Measurements from ENCODE around the gene MAP7D3.
"Not testable (repeated sequence)": the region's sequence is repeated elsewhere in the genome, so short reads cannot be mapped to it uniquely, and the experiment has no call there.

The MAP7D3 gene

DNA sequence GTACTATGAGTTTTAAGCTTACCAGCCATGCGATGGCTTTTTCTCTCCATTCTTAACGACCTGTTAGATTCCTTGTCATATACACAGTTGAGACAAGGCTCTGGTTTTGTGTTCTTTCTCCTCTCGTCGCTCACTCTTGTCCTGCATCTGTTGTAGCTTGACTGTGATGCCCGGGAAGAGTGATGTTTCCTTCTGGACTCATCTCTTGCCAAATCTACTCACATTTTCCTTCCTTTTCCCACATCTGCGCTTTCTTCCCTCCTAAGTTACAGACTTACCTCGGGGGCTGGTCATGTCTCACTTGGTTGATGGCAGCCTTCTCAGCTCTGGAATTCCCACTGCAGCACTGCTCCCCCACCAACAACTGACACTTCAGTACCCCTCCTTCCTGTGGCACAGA lies 4.8 kb upstream of the MAP7D3 start:
- no peak for DNase-seq (ENCODE audit: low read depth, low spot score)
- no peak overlapping the region for H3K27ac ChIP-seq

DNA sequence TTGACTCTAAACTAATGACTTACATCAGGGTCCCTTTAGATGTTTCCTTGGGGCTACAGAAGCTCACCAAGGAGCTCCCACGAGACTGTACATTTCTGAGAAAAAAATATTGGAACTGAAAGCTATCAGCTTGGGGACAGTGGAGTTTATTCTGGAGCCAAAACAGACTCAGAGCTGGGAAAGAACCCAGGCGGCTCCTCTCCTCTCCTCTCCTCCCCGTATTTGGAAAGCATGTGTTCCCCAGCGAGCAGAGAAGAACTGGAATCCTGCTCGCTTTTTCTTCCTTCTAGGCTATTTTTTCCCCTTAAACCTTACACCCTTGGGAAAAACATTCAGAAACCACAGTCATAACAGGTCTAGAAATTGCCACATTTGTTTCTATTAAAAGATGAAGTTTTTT lies 4.3 kb upstream of the MAP7D3 start:
- no peak for DNase-seq (ENCODE audit: low read depth, low spot score)
- H3K27ac ChIP-seq = no peak overlapping the region

DNA sequence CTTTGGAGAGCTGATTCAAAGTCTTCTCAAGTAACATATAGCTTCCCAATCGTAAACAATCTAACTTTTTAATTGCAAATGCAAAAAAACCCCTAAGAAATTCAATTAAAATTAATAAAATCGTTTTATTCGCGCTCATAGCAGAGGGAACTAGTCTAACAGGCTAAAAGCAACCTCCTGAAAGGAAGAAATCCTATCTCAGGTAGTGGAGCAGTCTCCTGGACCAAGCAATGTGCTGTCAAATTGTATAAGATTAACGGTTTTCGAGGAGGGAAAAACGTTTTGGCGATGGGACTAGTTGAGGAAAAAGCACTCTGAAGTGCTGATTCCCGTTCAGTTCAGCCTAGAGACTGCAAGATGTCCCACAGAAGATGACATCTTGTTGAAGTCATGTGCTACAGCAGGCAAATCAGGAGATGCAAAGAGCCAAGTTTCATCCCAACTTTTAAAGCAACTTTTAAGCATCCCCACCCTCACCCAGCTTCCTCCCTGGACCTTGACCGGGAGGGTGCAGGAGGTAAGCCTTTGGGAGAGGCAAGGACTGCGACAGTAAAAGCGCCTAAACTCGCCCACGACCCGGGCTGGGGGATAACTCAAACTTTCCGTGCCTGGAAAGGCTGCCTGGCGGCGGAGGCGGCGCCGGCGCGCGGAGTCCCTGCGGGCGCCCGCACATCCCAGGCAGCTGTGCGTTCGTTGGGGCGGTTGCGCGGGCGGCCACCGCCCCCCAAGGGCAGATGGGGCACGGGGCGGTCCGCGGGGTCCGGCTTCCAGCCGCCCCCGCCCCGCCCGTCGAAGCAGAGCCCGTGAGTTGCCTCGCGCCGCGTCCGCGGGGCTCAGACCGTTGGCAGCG lies 784 bp downstream of the MAP7D3 start:
- no peak for DNase-seq (ENCODE audit: low read depth, low spot score)
- H3K27ac ChIP-seq = peak overlapping the region; percentile 60

DNA sequence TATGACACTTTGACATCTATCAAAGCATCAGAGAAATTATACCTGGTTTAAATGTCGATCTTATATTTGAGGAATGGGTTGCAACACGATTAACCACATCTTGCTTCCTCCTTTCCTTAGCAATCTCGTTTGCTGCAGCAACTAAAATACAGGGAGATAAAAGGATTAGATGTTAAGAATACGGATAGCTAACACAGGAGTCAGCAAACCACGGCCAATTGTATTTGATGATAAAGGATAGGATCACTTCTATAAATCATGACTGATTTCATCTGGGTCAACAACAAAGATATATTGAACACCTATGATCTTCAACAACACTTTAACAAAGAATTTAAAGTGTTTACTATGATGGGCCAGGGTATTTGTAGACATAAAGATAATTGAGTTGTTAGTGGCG lies 5.0 kb downstream of the MAP7D3 start:
- no peak for DNase-seq (ENCODE audit: low read depth, low spot score)

DNA sequence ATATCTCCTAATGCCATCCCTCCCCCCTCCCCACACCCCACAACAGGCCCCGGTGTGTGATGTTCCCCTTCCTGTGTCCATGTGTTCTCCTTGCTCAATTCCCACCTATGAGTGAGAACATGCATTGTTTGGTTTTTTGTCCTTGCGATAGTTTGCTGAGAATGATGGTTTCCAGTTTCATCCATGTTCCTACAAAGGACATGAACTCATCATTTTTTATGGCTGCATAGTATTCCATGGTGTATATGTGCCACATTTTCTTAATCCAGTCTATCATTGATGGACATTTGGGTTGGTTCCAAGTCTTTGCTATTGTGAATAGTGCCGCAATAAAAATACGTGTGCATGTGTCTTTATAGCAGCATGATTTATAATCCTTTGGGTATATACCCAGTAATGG lies 13.4 kb downstream of the MAP7D3 start:
- DNase-seq (ENCODE audit: low read depth, low spot score); H3K27ac ChIP-seq: not testable (repeated sequence)

More for the DNA sequence above, 5.0 kb downstream of the MAP7D3 start:
- H3K27ac ChIP-seq = no peak overlapping the region

DNA sequence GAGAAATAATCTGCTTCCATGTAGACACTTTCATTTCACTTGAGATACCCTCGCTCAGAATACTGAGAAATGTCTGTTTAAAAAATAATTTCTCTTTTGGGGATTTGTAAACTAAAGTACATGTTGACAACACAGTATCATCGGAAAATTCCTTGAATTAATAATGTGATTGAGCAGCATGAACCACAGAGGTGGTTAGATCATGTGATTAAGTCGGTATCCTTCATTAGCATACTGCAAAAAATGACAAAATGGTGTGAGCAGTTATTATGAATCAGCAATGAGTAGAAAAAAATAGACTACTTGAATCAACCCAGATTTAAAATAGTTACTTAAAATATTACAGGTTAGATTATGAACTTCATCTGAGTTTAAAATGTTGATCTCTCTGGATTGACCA lies 14.1 kb downstream of the MAP7D3 start:
- no peak overlapping the region for H3K27ac ChIP-seq
- no peak for DNase-seq (ENCODE audit: low read depth, low spot score)

DNA sequence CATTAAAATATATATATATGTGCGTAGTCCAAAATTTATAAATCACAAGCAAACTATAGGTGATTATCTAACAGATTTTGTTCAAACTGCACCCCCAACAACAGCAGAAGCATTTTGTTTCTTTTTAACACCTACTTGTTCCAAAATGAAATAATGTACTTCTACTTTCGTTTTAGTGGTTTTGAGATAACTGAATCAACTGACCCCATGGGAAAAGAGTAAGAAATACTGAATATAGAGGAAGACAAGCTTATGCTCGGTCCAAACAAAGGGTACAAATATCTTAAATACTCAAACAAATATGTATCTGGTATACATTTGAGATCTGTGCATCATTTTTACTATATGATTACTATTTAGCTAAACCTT lies 22.4 kb downstream of the MAP7D3 start:
- DNase-seq (ENCODE audit: low read depth, low spot score) = no peak

DNA sequence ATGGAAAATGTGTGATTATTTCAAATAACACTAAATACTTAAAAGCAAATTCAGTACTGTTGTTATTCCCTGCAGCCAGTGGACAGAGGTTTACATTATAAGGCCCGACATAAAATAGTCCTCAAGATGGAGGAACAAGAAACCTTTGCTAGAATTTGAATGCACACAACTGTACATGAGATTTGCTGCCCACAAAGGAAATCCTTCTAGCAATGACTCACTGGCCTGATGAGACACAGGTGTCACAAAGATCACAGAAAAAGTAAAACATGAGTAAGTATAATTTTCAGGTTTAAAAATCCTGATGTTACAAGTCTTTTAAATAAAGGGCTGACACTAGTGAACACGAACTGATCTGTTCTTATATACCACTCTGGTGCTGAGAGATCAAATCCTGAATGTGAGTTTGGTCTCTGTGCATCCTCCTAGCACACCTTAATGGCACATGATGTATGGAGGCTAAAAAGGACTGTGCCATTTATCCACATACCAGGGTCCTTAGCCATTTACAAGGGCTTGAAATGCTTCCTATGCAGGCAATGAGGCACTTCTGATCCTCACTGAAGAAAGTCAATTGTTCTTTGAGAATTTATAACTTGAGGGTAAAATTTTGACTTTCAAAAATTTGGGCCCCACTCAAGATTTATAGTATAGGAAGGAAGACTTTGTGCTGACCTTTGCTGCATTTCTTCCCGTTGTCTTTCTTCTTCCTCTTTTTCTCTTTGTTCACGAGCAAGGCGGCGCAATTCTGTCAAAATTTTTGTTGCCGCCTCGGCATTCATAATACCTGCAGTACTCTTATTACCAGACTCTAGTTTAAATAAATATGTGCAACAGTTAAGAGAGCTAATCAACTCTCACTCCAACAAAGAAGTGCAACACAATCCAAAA lies 23.0 kb downstream of the MAP7D3 start:
- no peak for DNase-seq (ENCODE audit: low read depth, low spot score)
- no peak overlapping the region for H3K27ac ChIP-seq

More for the DNA sequence above, 22.4 kb downstream of the MAP7D3 start:
- no peak overlapping the region for H3K27ac ChIP-seq

DNA sequence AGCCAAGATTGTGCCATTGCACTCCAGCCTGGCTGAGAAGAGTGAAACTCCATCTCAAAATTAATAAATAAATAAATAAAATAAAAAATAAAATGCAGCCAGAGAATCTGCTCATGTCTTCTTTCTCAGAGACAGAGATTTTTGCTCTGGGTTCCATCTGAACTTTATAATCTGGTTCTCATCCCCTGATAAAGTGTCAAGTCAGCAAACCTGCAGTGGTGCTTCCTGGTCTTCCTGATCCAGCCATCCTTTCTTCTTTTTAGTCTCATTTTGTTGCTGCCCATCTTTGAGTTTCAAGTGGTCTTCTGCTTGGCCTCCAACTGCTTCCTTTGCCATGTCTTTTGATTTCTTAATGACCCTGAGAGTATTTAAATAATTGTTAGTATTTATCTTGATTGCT lies 24.1 kb downstream of the MAP7D3 start:
- no peak overlapping the region for H3K27ac ChIP-seq
- DNase-seq (ENCODE audit: low read depth, low spot score) = no peak

DNA sequence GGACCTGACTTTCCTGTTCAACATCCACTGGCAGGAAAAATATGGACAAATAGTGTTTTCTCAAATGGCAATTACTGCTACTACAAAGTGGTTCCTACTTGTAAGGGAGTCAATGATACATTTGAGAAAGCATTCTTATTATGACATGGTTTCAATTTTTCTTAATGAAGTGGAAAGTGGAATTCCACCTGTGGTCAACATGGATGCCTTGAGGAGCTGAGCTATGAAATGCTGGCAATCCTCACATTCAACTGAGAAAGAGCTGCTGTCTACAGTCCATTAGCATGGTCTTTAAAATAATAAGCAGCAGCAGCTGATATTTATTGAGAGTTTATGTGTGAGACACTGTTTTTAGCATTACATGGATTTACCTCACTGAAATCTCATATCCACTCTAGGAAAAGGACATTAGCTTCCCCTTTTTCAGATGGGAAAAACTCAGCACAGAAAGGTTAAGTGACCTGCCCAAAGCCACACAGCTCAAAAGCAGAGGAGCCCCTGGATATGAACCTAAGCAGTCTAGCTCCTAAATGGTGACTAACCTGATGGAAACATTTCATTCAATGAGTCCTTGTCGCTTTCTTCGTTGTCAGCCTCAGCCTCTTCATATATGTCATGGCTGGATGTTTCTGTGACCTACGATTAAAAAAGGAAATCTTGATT lies 29.2 kb downstream of the MAP7D3 start:
- no peak for DNase-seq (ENCODE audit: low read depth, low spot score)
- H3K27ac ChIP-seq = no peak overlapping the region

DNA sequence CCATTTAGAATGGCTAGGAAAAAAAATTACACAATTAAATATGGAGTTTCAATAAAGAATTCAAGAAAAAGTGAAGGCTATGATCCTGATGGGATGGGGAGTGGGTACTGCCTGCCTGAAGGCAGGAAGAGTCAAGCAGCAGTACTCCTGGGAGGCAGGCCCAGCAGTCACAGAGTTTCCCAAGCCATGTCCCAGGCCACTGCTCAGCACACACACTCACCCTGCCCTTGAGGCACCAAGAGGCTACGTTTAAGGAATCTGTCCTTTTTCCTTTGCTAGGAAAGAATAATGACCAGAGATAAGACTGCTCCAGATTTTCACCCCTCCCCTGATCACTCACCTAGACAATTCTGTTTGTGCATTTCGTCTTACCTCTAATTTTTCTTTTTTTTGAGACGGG lies 30.2 kb downstream of the MAP7D3 start:
- no peak for DNase-seq (ENCODE audit: low read depth, low spot score)
- H3K27ac ChIP-seq = peak overlapping the region; percentile 50

DNA sequence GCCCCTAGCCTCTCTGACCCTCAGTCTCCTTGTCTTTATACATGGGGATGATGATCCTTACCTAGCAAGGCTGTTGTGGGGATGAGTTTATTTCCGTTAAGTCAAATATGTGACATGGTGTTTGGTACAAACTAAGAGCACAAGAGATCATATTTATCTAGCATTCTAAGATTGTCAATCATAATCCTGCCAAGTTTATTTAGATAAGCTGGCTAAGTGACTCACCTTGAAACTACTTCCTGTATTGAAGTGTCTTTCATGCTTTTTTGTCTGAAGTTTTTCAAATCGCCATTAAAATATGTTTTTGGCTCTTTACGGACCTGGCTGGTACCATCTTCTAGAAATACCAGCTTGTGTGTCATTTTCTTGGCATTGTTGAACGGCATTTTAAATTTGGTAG lies 30.7 kb downstream of the MAP7D3 start:
- no peak for DNase-seq (ENCODE audit: low read depth, low spot score)
- peak overlapping the region; percentile 50 for H3K27ac ChIP-seq

DNA sequence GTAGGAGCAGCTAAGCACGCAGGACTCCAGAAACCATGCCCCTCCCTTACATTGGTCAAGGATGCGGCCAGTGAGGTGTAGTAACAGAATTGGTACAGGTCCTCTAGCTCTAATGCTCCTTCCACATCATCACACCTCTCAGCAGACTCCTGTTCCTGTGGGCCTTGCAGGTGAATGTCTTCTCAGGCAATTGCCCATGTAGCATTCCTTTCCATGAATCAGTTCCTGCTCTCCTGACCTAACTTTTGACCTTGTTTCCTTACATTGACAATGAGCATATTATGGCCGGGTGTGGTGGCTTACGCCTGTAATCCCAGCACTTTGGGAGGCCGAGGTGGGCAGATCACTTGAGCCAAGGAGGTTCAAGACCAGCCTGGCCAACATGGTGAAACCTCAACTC lies 31.3 kb downstream of the MAP7D3 start:
- no peak overlapping the region for H3K27ac ChIP-seq
- no peak for DNase-seq (ENCODE audit: low read depth, low spot score)

DNA sequence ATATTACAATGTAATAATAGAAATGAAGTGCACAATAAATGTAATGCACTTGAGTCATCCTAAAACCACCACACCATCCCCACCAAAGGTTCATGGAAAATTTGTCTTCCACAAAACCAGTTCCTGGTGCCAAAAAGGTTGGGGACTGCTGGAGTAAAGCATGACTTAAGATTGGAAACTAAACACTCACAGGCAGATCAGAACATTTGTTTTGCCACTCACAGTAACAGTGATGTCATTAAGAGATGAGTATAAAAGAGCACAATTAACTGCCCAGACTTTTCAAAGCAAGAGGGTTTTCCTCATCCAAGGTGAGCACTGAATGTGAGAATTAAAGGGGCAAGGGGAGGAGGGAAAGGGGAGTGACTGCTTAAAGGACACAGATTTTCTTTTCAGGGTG lies 35.6 kb downstream of the MAP7D3 start:
- H3K27ac ChIP-seq = no peak overlapping the region
- no peak for DNase-seq (ENCODE audit: low read depth, low spot score)

DNA sequence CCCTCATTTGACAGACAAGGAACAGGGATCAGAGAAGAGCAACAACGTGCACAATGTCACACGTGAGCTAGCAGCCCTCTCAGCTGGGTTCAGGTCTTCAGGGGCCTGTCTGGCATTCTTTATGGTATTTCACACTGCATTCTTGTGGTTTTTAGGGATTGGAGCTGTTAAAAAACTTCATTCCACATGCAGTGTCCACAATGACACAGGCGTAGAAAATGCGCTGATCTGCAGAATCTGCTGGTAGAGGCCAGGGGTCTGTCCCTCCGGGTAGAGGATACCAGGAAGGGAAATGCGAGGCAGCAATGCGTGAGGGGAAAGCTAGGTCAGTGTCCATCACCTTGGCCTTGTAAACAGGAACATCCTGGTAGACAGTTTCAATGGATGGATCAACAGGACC lies 36.6 kb downstream of the MAP7D3 start:
- H3K27ac ChIP-seq = no peak overlapping the region
- no peak for DNase-seq (ENCODE audit: low read depth, low spot score)

DNA sequence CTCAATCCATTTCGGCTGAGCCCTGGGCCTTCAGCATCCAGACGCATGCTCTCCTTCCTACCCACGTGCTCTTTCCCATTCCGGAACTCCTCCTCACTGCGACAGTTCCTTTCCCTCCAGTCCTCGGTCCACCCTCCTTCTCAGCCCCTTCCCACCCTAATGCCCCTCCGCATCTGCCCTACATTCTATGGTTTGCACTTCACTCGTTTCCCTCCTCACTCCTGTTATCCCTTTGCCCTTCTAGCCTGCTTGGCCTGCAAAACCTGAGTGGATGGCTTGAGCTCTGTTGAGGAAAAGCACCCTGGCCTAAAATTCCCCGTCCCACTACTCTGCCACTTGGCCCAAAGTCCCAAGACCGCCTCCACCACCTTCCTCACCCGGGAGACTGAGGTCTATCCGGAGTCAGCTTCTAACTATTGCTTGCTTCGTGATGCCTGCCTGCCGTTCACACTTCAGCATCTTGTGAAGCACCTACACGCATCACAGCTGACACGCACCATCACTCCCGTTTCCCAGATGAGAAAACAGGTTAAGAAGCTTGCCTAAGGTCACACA lies 38.6 kb downstream of the MAP7D3 start:
- no peak overlapping the region for H3K27ac ChIP-seq
- DNase-seq (ENCODE audit: low read depth, low spot score) = no peak

DNA sequence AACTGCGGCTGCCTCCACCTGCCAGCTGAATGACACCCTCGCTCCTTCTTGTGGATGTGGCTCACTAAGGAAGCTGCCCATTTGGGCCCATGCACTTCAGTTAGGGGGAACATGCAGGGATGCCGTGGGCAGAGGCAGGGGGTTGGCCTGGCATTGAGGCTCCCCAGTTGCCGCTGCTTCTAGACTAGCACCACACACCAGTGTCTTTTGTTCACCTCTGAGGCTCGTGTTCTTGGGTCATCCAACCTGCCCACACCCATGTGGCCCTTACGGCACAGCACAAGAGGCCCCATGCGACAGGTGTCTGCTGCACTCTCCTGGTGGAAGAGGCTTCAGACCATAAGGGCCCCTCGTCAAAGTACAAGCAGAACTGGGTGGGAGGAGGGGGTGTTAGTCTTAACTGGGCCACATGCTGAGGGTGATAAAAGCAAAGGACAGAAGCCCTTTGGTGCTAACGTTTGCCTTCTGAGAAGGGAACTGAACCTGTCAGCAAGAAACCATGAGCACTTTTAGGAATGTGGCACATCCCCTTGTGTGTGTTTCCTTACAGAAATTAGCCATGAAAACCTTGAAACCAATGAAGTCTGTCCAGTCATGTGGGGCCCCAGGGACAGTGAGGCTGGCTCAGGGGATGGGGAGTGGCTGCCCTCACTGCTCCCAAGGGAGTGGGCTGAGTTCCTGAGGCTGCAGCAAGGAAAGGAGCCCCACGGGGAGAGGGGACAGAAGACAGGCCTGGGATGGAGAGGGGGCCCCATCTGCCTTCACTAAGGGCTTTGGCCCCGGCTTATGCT lies 39.2 kb downstream of the MAP7D3 start:
- H3K27ac ChIP-seq = no peak overlapping the region
- no peak for DNase-seq (ENCODE audit: low read depth, low spot score)

DNA sequence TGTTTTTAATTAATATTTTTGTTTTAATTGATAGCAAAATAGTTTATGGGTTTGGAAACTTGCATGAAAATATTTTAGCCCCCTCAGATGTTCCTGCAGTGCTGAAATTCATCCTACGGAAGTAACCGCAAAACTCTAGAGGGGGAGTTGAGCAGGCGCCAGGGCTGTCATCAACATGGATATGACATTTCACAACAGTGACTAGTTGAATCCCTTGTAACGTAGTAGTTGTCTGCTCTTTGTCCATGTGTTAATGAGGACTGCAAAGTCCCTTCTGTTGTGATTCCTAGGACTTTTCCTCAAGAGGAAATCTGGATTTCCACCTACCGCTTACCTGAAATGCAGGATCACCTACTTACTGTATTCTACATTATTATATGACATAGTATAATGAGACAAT lies 40.4 kb downstream of the MAP7D3 start:
- H3K27ac ChIP-seq = no peak overlapping the region
- DNase-seq (ENCODE audit: low read depth, low spot score) = no peak

DNA sequence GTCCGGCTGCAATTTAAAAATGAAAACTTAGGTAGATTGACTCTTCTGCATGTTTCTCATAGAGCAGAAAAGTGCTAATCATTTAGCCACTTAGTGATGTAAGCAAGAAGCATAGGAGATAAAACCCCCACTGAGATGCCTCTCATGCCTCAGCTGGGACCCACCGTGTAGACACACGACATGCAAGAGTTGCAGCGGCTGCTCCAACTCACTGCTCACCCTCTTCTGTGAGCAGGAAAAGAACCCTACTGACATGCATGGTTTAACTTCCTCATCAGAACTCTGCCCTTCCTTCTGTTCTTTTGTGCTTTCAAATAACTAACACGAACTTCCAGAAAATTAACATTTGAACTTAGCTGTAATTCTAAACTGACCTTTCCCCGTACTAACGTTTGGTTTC lies 41.0 kb downstream of the MAP7D3 start:
- no peak overlapping the region for H3K27ac ChIP-seq
- no peak for DNase-seq (ENCODE audit: low read depth, low spot score)

DNA sequence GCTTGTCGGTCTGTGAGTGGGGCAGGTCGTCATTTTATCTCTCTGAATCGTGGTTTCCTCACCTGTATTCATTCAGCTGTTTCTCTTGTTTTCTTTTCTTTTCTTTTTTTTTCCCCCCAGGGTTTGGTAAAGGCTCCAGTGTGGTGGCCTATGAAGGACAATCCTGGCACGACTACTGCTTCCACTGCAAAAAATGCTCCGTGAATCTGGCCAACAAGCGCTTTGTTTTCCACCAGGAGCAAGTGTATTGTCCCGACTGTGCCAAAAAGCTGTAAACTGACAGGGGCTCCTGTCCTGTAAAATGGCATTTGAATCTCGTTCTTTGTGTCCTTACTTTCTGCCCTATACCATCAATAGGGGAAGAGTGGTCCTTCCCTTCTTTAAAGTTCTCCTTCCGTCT lies 41.4 kb downstream of the MAP7D3 start:
- H3K27ac ChIP-seq = no peak overlapping the region

More for the DNA sequence above, 41.4 kb downstream of the MAP7D3 start:
- DNase-seq (ENCODE audit: low read depth, low spot score) = no peak
